Measurements from ENCODE around the gene ZFYVE9. TPM values are rescaled to one million over a fixed set of nuclear protein-coding genes. Genes with fewer than 3 reads are reported as not detected.

ZFYVE9 gene
- total RNA-seq, 1 experiment from 2014 or later: 28.4 TPM

DNA sequence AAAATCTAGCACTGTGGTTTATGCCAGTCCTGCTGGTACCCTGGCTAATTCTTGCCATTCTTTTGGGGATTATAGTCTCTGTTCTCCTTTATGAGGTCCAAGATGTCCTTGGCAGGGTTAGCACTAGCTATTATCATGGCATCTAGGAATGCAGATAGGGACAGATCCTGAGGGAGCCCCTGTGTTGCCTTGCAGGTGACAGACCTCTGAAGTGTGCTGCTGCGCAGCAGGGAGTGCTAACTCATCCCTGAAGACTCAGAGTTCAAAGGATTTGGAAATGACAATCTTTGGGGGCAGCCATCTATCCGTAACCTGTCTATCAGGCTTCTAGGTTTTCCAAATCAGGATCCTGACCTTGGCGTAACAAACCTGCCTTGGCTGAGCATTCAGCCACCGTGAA, 16.3 kb downstream of the ZFYVE9 start:
- Histone ChIP-seq H4K8ac (replicated peaks; ENCODE audit: insufficient read length, low read depth, low read length) (no peak overlapping the region), H3K9me3 (ENCODE audit: control insufficient read depth, low read depth, low read length) (peaks cover 12% of the 10 kb centered on the region), H4K5ac (ENCODE audit: insufficient read length, low read depth, low read length) (no peak overlapping the region), H3K4me1 (ENCODE audit: insufficient read depth, low read length) (no peaks in the 10 kb centered on the region), H3K23me2 (ENCODE audit: insufficient read length, low read depth, low read length, poor library complexity, severe bottlenecking) (no peaks in the 10 kb centered on the region), H3K27me3 (ENCODE audit: insufficient read depth, low read length) (no peaks in the 10 kb centered on the region), H3K4ac (ENCODE audit: low read depth, low read length) (no peak overlapping the region), H3K9ac (ENCODE audit: extremely low read depth, insufficient read length, low read length) (no peak overlapping the region), H2BK15ac (ENCODE audit: low read depth, low read length) (no peak overlapping the region), H3K27ac (ENCODE audit: insufficient read length, low read depth, low read length) (no peak overlapping the region), H3K18ac (ENCODE audit: insufficient read length, low read depth, low read length) (no peak overlapping the region), H2AK5ac (ENCODE audit: insufficient read length, low read length) (no peak overlapping the region), H2BK20ac (ENCODE audit: low read depth, low read length, poor library complexity, severe bottlenecking) (no peak overlapping the region), H2BK5ac (ENCODE audit: insufficient read length, low read length) (no peak overlapping the region), H4K91ac (ENCODE audit: insufficient read length, low read depth, low read length) (no peak overlapping the region), H3K56ac (ENCODE audit: insufficient read length, low read depth, low read length) (no peak overlapping the region), H3T11ph (ENCODE audit: low read length) (no peak overlapping the region), H4K20me1 (ENCODE audit: control insufficient read depth, insufficient read depth, insufficient read length) (no peaks in the 10 kb centered on the region), H3K4me2 (ENCODE audit: insufficient read depth, insufficient read length, low read length) (no peak overlapping the region), H2BK120ac (ENCODE audit: low read depth, low read length, poor library complexity, severe bottlenecking) (no peak overlapping the region), H3K23ac (ENCODE audit: insufficient read length, low read depth, low read length) (no peak overlapping the region), H3K79me1 (ENCODE audit: insufficient read depth, low read depth, low read length, poor library complexity, severe bottlenecking) (peaks cover 3% of the 10 kb centered on the region), H3K14ac (ENCODE audit: insufficient read depth, low read length) (no peak overlapping the region), H2BK12ac (ENCODE audit: insufficient read length, low read depth, low read length) (no peak overlapping the region), H2AFZ (ENCODE audit: low read length) (no peak overlapping the region), H3K79me2 (ENCODE audit: insufficient read depth, low read length) (no peaks in the 10 kb centered on the region)
- Mint-ChIP-seq H3K36me3 (ENCODE audit: insufficient read depth in 1 of 3, low read depth in 3 of 3) (peaks cover 14 to 23% (median 23%) of the 10 kb centered on the region in 3 experiments), H3K4me1 (no peaks in the 10 kb centered on the region), H3K27ac (no peak overlapping the region), H3K27me3 (ENCODE audit: low read depth) (peaks cover 1% of the 10 kb centered on the region; the same call in 1 of the 2 replicates), H3K9me3 (peaks cover 17 to 18% of the 10 kb centered on the region in 2 experiments), H3K4me3 (no peak overlapping the region)
- DNase-seq: no peak
- no CpG with 5 or more reads among the region's 4 CpGs for WGBS (ENCODE audit: extremely low coverage, insufficient read length, low lambda C conversion rate)
- TF ChIP-seq, protein P1, sequence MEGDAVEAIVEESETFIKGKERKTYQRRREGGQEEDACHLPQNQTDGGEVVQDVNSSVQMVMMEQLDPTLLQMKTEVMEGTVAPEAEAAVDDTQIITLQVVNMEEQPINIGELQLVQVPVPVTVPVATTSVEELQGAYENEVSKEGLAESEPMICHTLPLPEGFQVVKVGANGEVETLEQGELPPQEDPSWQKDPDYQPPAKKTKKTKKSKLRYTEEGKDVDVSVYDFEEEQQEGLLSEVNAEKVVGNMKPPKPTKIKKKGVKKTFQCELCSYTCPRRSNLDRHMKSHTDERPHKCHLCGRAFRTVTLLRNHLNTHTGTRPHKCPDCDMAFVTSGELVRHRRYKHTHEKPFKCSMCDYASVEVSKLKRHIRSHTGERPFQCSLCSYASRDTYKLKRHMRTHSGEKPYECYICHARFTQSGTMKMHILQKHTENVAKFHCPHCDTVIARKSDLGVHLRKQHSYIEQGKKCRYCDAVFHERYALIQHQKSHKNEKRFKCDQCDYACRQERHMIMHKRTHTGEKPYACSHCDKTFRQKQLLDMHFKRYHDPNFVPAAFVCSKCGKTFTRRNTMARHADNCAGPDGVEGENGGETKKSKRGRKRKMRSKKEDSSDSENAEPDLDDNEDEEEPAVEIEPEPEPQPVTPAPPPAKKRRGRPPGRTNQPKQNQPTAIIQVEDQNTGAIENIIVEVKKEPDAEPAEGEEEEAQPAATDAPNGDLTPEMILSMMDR (conservative IDR thresholded peaks at IDR 0.05): no peak
